Heart left ventricle (tissue), 13 donors: Measurements from ENCODE around the gene SMPD4.
"Not testable (repeated sequence)": the region's sequence is repeated elsewhere in the genome, so short reads cannot be mapped to it uniquely, and the experiment has no call there.

ENCODE experiments used
- POLR2A ChIP-seq, 2 donors: fragments of 450-650 bp; IDR thresholded peaks; one replicate each; pipeline ENCODE4 v1.6.1; 2017; ENCODE audit warnings: antibody characterized with exemption in 2 of 2, mild to moderate bottlenecking in 2 of 2, moderate library complexity in 2 of 2
- TF ChIP-seq, protein P1 (sequence below), 12 donors: fragments of 200-600 bp; sonication (generic) in 4 of 12; IDR thresholded peaks; one replicate each; pipeline versions ENCODE4 v1.5.0 to v1.8.0; 2018 to 2022; ENCODE audit warnings: antibody characterized with exemption in 12 of 12, mild to moderate bottlenecking in 5 of 12
- donor health status: ischemic (EF 13 %, LVEDD 7.1; RV severe dilation, severe dysfunction).
- donor health status: DM: no; HTN: yes; CAD: no.
- donor health status: DM: no; HTN: no; CAD: no.
- donor health status: ischemic (EF 25% LVEDD 6.9; RV normal size, moderate dysfunction).
- donor health status: ischemic (EF 25% LVEDD 5.7; RV mildly dilated, moderate dysfunction).
- donor health status: ischemic (EF 35%, LVEDD 5.7; RV mildly dilated, moderate dysfunction).
- donor health status: nonischemic (EF 11% LVEDD 7.7; RV severe dilation, severe dysfunction).
- donor health status: DM: yes; HTN: yes; CAD: no.
- donor health status: PGD.
- donor health status: ischemic (EF 29% LVEDD 5.4; RV normal size, mild dysfunction).
- donor health status: nonischemic (EF 23%, LVEDD 6.1; RV moderate dilation, normal function).

DNA sequence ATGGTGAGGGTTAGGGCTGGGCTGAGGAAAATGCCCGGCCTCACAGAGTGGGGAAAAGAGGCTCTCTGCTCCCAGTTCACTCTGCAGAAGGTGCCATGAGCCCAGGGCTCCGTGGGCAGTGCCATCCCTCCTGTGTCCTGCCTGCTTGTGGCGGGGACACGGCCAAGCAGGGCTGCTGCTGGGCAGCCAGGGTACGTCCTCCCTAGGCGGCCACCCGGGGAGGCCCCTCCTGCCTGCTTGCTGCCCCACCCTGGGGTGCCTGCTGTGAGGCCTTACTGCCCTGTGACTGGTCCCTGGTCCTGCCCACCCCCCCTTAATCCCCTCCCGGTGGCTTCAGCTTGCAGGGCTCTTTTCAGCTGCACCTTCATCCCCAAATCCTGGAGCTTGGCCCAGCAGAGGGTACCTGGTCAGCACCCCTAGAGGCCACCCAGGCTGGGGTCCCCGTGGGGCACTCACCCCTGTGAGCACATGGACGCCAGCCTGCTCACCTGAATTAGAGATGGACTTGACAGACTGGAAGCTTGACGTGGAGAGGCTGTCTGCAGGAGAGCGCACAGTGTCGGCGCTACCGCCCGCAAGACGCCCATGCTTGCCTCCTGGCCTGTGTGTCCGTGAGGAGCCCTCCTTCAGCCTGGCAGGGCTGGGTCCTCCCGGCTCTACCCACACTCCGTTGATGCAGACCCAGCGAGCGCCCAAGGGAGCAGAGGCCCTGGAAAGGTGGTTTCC is 39.6 kb downstream of the SMPD4 start:
- TF ChIP-seq, protein P1, sequence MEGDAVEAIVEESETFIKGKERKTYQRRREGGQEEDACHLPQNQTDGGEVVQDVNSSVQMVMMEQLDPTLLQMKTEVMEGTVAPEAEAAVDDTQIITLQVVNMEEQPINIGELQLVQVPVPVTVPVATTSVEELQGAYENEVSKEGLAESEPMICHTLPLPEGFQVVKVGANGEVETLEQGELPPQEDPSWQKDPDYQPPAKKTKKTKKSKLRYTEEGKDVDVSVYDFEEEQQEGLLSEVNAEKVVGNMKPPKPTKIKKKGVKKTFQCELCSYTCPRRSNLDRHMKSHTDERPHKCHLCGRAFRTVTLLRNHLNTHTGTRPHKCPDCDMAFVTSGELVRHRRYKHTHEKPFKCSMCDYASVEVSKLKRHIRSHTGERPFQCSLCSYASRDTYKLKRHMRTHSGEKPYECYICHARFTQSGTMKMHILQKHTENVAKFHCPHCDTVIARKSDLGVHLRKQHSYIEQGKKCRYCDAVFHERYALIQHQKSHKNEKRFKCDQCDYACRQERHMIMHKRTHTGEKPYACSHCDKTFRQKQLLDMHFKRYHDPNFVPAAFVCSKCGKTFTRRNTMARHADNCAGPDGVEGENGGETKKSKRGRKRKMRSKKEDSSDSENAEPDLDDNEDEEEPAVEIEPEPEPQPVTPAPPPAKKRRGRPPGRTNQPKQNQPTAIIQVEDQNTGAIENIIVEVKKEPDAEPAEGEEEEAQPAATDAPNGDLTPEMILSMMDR (IDR thresholded peaks at IDR 0.05), result not testable (repeated sequence)
- not testable (repeated sequence) for TF ChIP-seq POLR2A (IDR thresholded peaks at IDR 0.05)
